GOT3 (cell line): Measurements from ENCODE around the gene SMIM41.
A peak's percentile ranks its signal among the peaks of the same experiment; 100 is the strongest.

Experiments used
- DNase-seq: peaks from one replicate; lab custom pipeline; 2025; ENCODE audit warnings: mixed read lengths; lab: John Stamatoyannopoulos, UW

The SMIM41 gene

GRCh38 chr12:52063082-52063924 is 16.2 kb upstream of the SMIM41 start:
- no peak for DNase-seq

DNA sequence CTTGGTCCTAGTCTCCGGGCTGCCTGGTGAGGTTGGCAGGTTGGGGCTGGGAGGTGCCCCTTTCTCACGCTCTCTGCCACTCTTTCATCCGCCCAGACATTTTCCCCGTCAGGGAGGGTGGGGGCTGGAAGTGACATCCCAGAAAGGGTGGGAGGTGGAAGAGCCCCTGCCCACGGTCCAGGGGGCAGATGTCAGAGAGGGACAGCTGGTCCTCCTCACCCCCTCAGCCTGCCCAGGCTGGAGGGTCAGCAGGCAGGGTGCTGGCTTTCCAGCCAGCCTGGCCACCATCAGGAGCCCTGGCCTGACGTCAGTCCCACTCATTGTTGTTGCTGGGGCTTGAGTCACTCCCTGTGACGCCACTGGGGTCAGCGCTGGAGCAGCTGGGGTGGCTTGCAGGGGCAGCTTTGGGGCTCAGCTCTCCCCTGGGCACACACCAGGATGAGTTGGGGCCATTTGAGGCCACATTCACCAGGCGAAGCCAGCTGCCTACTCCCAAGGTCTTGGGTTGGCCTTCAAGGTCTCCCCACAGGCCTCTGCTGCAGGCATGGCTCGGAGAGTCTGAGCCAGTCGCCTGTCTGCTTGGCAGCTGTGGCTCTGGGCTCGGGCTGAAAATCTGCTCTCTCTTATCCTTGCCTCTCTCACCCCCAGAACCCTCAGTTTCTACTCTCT is 15.4 kb upstream of the SMIM41 start:
- no peak for DNase-seq

- DNase-seq: no peak
Measured at GRCh38 chr12:52066346-52067080, 13.0 kb upstream of the SMIM41 start.

DNA sequence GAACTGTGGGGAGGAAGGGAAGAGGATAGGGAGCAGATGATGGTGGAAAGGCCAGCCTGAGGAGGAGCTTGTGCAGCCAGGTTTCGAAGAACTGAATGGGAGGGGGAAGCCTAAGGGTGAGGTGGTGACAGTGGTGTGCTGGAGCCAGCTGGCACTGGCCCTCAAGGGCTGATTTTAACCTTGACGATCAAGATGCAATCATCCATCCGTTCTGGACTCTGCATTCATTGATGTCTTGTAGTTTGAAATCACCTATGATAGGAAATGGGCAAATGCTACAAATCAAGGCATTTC is 12.5 kb upstream of the SMIM41 start:
- DNase-seq: no peak

DNA sequence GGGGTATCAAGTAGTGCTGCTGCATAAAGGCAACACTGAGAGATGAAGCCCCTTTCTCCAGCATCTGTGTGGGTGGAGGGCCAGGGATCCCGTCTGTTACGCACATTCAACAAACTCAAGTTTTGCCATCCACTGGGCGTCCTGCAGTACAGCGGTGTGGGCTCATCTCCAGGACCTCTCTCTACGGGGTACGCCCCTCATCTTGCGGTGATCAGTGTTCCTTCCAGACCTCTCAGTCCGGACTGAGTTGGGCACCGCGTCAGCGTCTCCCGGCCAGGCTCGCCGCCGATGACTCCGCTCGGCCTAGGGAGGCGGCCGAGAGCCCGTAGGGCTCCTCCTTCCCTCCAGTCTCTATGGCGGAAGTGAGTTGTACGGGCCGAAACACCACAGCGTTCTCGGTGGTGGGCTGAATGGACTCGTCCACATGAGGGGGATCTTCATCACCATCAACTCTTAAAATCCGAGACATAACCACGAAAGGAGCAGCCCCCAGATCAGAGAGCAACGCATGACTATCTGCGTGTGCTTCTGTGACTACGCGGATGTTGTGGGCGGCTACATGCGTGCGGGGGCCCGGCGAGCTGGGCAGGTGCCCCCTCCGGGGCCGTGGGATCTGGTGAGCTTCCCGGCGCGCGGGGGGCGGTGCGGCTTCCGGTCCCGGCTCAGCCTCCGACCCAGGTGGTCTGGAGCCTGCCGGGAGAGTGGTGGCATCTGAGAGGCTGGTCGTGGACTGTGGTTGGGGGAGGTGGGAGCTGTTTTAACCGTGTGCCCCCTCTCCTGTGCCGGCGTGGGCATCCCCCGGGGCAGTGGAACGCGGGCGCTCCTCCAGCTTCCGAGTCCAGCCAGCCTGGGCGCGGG is 9.9 kb upstream of the SMIM41 start, which contains the start of gene ATG101:
ATG101 (plus strand) TSS at position 652 of the 858 bp plus-strand sequence. CDS start 3,673 bp downstream, outside the sequence.
- DNase-seq: peak; percentile 77

DNA sequence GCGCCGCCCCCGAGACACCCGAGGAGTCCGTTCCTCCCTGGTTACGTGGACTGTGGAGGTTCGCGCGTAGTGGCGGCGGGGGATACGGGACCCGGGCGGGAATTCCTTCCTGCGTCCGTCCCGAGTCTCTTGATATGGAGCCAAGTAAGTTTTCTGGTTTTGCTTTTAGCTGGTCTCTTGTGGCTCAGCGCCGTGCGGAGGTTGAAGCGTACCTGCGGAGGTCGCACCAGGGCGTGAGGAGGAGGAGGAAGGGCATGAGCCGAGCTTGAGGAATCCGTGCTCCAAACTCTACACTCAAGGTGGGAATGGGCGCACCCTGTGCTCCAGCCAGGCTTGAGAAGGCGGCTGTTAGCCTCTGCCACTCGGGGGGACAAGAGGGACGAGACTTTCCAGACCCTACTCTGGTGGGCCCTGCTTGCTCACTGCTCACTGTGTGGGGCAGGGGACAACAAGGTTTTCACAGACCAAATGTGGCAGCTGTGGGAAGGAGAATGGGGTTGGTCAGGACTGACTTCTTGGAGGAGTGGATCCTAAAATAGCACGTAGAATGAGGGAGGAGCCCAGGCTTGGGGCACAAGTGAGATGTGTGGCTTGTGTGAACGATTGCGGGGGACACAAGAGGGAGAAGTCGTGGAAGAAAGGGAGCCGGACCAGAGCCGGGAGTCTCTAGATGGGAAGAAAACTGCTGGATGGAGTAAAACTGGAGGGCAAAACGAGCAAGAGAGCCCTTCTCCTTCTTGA is 9.1 kb upstream of the SMIM41 start:
- peak; percentile 61 for DNase-seq

GRCh38 chr12:52073531-52074381 is 5.7 kb upstream of the SMIM41 start:
- no peak for DNase-seq

DNA sequence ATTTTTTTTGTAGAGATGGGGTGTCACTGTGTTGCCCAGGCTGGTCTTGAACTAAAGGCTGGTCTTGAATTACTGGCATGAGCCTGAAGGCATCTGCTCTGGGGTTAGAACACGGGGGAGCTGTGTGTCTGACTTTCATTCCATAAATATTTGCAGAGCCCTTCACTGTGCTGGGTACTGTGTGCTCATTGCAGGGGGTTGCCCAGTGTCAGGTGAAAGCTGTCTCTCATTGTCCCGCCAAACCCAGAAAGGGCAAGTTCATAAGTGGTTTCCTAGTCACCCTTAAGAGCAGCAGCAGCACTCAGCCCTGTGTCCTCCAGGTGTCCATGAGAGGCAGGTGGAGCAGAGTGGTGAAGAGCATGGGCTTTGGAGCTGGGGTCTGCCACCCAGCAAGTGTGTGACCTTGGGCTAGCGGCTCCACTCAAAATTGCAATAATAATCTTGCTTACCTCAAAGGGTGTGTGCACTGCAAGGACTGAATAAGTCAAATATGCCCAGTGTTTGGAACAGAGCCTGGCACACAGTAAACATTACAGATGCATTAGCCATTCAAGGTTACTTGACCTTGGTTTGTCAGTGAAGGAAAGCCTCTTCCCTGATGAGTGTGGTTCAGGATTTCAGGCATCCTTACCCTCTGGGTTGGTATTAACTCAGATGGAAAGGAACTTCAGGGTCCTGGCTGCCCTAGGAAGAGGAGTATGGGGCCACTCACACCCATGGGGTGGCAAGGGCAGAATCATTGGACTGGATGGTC is 4.4 kb upstream of the SMIM41 start:
- DNase-seq: no peak

DNA sequence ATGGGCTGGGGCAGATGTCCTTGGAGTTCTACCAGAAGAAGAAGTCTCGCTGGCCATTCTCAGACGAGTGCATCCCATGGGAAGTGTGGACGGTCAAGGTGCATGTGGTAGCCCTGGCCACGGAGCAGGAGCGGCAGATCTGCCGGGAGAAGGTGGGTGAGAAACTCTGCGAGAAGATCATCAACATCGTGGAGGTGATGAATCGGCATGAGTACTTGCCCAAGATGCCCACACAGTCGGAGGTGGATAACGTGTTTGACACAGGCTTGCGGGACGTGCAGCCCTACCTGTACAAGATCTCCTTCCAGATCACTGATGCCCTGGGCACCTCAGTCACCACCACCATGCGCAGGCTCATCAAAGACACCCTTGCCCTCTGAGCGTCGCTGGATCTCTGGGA is 2.7 kb upstream of the SMIM41 start:
- no peak for DNase-seq

DNA sequence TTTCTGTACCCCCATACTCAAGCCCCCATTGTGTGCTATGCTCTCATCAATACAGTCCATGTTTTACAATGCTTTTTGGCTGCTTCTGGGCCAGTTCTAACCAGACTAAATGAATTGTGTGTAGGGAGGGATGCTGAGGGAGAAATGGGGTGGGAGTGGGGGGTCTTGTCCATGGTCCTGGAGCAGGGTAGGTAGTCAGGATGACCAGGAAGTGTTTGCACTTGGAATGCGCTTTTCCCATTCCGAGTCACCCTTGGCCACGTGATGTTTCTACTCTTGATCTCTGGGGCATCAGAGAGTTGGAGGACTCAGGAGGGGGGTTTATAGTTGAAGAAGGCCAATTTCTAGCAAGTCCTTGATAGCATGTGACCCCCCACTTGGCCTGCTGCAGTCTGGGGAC is 1.2 kb upstream of the SMIM41 start:
- no peak for DNase-seq

GRCh38 chr12:52080403-52081251 is 1.1 kb downstream of the SMIM41 start:
- DNase-seq: no peak

GRCh38 chr12:52081263-52081733 is 1.8 kb downstream of the SMIM41 start:
- no peak for DNase-seq

DNA sequence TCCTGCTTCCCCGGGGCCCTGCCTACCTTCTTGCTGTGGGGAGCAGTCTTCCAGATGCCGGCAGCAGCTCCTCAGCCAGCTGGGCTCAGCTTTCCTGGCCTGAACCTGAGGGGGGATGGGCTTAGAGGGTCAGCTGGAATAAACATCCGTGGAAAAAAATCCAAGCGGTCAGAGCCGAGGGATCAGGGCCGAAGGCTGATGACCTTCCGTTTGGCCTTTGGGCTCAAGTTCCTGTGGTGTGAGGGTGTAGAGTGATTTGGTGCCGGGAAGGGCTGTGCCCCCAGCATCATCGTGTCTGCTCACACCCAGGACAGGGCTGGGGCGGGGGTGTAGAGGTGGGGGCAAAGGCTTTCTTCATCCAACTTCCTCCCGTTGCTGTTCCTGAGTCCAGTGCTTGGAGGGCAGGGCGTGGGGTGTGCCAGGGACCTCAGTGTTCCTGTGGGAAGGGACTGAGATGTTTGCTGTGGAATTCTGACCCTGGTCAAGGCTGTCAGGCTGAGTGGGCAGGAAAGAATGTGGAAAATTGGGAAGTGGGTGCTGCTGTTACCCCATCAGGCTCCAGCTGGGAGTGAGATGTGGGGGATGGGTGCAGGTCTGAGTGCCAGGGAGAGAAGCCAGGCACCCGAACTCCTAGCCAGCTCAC is 2.6 kb downstream of the SMIM41 start:
- DNase-seq: no peak

GRCh38 chr12:52082669-52082987 is 3.1 kb downstream of the SMIM41 start:
- no peak for DNase-seq

- no peak for DNase-seq
Measured at GRCh38 chr12:52082988-52083637, 3.6 kb downstream of the SMIM41 start.

DNA sequence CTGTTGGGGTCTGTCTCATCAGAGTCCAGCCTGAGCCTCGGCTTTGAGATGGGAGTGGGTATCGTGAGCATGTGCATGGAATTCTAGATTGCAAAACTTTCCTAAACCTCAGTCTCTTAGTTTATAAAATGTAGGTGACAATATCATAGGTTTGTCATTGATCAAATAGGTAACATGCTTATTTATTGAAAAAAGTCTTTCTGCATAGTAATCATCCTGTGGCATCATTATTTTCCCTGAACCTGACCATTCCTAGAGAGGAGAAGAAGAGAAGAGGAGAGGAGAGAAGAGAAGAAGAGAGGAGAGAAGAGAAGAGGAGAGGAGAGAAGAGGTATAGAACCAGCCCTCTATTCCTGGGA is 4.1 kb downstream of the SMIM41 start:
- DNase-seq: no peak

DNA sequence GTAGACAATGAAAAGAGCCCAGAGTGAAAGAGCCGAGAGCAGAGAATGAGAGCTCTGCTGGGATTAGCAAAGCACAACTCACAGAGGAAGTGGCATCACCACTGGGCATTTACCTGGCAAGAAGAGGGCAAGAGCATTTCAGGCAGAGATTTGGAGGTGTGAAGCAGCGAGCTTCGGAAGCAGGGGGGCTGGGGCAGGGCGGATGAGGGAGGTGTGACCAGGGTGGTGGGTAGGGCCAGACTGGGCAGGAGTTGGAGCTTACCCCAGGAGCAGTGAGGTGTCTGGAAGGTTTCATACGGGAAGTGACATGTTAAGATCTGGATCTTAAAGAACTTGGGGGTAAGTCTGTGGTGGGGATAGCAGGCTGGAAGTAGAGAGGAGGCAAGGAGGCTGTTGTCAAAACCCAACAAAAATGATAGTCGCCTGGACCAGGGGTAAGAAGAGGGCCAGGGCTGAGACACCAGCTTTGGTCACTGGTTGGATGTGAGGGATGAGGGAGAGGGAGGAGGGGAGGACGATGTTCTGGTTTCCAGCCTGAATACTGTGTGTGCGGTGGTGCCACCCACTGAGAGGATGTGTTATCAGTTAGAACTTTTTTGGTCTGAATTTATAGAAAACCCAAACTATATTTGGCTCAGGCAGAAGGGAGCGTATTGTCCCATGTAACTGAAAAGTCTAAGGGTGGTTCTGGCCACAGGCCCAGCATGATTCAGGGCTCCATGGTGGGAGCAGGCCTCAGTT is 5.2 kb downstream of the SMIM41 start:
- DNase-seq: no peak
